ENCODE data around the gene IL15.

DNA sequence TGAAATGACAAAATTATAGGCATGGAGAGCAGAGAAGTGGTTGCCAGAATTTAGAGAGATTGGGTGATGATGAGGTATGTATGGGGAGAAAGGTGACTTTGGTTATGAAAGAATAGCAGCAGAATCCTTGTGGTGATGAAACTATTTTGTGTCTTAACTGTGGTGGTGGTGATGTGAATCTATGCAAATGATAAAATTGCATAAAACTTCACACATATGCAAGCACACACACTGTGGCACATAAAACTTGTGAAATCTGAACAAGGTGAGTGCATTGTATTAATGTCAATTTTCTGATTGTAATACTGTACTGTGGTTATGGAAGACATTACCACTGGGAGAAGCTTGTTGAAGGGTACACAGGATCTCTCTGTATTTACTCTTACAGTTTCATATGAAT lies 91.0 kb downstream of the IL15 start:
- no peak for TF ChIP-seq CTCF (IDR thresholded peaks at IDR 0.05)
- no peak for TF ChIP-seq POLR2A (IDR thresholded peaks at IDR 0.05)

All from stomach (tissue), 4 donors.